Panc1 (cell line): ENCODE results near the gene FLACC1.

Experiments used
- CTCF ChIP-seq: fragments of 450-650 bp; IDR thresholded peaks from 2 replicates; pipeline ENCODE4 v1.5.1; 2017; ENCODE audit warnings: mild to moderate bottlenecking
- REST ChIP-seq, 2 experiments: IDR thresholded peaks; 2 replicates each; pipeline ENCODE4 v1.6.1; 2011 to 2012; ENCODE audit warnings: low read depth in 2 of 2, control low read depth in 1 of 2, low read length in 1 of 2, mild to moderate bottlenecking in 1 of 2, moderate library complexity in 1 of 2; ENCODE audit not compliant: insufficient read depth in 1 of 2

- TF ChIP-seq REST (IDR thresholded peaks at IDR 0.05; ENCODE audit: insufficient read depth in 1 of 2, low read depth in 2 of 2, low read length in 1 of 2) = no peak
- no peak for TF ChIP-seq CTCF
These were observed 4.0 kb downstream of the FLACC1 start for GRCh38 chr2:201353116-201353515.
